Measurements from ENCODE around the gene MFRP.

MFRP gene

GRCh38 chr11:119372260-119373058 is 26.0 kb upstream of the MFRP start:
- no peak for DNase-seq

DNA sequence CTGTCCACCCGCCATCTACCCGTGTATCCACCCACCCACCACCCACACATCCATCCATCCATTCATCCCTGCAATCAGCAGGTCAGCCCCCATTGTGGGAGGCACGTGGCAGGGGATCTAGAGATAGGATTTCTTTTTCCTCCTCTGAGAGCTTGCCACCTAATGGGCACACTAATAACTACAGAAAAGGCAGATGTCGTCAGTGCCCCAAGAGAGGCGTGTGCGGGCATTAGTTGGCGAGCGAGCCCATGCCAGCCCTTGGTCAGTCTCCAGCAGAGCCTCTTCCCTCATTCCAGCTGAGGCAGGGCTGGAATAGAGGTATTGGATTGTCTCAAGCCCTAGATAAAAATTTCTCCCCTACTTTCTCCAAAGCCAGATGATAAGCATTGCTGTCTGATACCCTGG is 25.3 kb upstream of the MFRP start:
- DNase-seq, result no peak

GRCh38 chr11:119371067-119371601 is 24.6 kb upstream of the MFRP start:
- no peak for DNase-seq

DNA sequence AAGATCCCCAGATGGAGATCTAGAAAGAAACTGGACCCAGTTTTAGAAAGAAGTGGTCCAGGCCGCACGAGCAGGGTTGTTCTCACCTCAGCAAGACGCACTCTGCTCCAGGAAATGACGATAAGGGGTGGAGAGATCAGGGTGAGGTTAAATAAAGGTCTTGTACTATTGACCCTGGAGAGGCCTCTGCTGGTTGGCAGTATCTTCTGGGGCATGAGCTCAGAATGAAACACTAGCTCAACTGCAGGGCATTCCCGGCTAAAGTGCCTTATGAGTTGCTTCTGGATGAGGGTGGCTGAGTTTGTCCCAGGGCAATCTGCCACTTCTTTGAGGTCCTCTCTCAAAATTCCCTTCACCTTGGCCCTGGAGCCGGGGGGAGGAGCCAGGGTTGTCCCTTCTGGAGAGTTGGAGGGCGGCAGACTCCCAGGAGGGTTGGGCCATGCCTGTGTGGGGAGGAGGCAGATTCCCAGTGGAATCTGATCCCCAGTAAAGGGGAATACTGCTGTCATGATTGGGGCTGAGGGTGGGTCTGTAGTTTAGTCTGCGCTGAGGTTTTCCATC is 24.1 kb upstream of the MFRP start:
- no peak for DNase-seq

GRCh38 chr11:119369132-119369925 is 22.8 kb upstream of the MFRP start:
- no peak for DNase-seq

GRCh38 chr11:119368121-119369034 is 21.9 kb upstream of the MFRP start:
- no peak for DNase-seq

DNA sequence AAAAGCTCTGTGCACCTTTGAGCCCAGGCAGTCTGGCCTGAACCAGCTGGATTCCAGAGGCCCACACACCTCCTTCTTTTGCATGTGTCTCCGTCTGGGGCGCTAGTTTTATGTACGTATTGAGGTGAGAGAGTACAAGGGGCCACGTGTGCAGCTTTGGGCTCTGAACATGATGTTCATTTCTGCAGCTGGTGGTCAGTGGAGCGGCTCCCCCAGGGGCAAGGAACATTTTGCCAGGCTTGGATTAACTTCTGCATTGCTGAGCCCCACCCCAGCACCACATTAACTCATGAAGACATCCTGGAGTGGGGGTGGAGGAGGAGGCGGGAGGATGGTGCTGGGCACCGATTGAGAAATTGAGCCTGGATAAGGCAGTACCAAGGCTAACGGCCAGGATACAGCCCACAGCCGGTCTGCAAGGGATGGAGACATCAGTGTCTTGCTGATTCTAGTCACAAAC is 21.2 kb upstream of the MFRP start:
- no peak for DNase-seq

DNA sequence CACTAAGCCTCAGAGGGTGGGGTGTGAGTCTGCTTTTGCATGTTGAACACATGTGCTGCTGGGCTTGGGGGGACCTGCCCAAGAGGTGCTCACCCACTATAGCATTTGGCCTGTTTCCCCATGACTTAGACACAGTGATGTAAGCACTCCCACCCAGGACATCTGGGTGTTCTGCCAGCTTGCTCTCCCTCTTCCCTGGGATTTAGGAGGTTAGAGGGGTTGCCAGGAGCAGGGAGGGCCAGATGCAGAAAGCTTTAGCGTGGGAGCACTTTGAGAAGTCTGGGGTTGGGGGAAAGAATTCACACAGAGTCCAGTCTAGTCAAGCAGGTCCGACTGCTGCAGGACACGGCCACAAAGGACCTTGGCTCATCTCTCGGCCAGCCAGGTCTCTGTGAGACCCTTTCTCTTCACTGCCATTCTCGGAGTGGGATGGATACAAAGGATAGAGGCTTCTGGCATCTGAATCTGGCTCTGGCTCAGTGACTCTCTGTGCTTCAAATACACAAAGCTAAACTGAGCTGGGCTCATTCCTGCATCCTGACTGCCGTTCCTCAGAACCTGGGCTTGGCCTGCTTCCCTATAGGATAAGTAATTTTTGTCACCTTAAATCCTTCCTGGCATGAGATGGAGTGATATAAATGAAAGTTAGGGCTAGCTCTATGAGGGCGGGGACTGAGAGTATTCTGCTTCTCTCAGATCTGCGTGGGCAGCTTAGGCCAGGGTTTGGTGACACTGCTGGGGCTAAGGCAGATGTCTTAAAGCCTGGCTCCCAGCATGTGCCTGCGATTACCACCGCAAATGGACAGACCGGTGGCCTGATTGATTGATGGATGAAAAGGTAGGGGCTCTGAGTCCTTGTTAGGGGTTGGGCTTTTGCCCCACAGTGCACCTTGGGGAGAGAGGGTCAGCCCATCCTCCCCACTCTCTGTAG is 20.4 kb upstream of the MFRP start:
- DNase-seq, result no peak

DNA sequence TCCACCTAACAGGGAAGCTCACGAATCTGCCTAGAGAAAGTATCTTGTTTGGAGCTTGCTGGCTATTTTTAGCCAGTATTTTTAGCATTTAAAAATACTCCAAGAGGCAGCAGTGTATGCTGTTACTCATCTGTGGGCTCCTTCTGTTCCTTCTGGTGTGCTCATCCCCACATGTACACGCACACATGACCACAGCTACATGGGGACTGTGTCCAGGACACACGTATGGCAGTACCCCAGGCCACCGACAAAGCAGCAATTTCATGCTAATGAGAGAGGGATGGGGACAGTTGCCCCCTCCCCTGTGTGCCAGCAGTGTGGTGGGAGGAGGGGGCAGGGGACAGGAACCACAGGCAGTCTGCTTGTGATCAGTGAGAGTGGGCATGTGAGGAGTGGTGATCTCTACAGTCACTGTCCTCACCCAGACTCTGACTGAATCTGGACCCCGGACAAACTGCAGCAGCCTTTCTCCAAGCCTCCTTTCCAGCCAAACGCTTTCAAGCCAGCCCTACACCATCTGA is 18.6 kb upstream of the MFRP start:
- DNase-seq, result no peak

GRCh38 chr11:119363851-119364590 is 17.5 kb upstream of the MFRP start:
- peak; percentile 60 for DNase-seq

- no peak for DNase-seq
These were observed 16.8 kb upstream of the MFRP start for GRCh38 chr11:119363081-119363850.

- no peak for DNase-seq
These were observed 16.2 kb upstream of the MFRP start for GRCh38 chr11:119362741-119363080.

- DNase-seq, result no peak
These were observed 15.6 kb upstream of the MFRP start for GRCh38 chr11:119361941-119362725.

GRCh38 chr11:119361056-119361787 is 14.7 kb upstream of the MFRP start:
- DNase-seq, result peak; percentile 41

- no peak for DNase-seq
These were observed 13.1 kb upstream of the MFRP start for GRCh38 chr11:119359365-119360214.

DNA sequence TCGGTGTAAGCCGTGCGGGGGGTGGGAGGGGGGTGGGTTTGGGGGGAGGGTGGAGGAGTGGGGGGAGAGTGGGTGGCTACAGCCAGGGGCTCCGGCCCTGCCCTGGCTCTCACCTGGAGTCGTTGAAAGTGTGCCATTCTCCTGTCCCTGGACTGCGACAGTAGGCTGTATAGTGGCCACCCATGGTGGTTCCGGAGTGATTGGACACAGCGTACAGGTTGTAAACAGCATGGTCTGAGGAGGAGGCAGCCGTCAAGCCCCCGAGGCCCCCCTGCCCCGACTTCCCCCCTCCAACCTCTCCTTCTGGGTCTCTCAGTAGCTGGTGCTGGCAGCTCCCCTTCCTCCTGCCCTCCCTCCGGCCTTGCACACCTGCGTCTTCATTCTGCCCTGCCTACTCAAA is 10.6 kb upstream of the MFRP start:
- DNase-seq, result no peak

All from stimulated activated CD4-positive, alpha-beta T cell treated with anti-CD3 and anti-CD28 coated beads, Interleukin-4, amount 100 ng/mL, for 1 hour (primary cell).